Ovary (tissue), 3 donors: Measurements from ENCODE around the gene CEACAM8.

Source experiments
- CTCF ChIP-seq, 3 donors: fragments of 450-650 bp in 2 of 3; fragments of 200-600 bp in 1 of 3; IDR thresholded peaks; one replicate each; pipeline versions ENCODE4 v1.5.1 to v1.8.0; 2016 to 2022; ENCODE audit warnings: antibody characterized with exemption in 3 of 3, mild to moderate bottlenecking in 1 of 3
- EP300 ChIP-seq: sonication (generic); formaldehyde crosslinking; IDR thresholded peaks from one replicate; pipeline ENCODE4 v1.6.1; 2017; ENCODE audit warnings: antibody characterized with exemption
- POLR2A ChIP-seq: fragments of 450-650 bp; IDR thresholded peaks from one replicate; pipeline ENCODE4 v1.6.1; 2017; ENCODE audit warnings: antibody characterized with exemption, mild to moderate bottlenecking, moderate library complexity
- donor health status: DM: no; HTN: no; CAD: no.

GRCh38 chr19:42627916-42628315, 33.2 kb upstream of the CEACAM8 start:
- TF ChIP-seq POLR2A (no peak), CTCF (IDR thresholded peaks at IDR 0.05) (no peak), EP300 (no peak)
